ENCODE measurements around the gene STX16. TPM values are rescaled to one million over a fixed set of nuclear protein-coding genes. Genes with fewer than 3 reads are reported as not detected.

The STX16 gene
- polyA plus RNA-seq, 4 donors = 17.3 to 73.4 (median 34.9) TPM

GRCh38 chr20:58668901-58669286 lies 17.8 kb downstream of the STX16 start:
- Histone ChIP-seq H3K4me3 (ENCODE audit: low read depth in 1 of 3, low read length in 3 of 3) (no peak overlapping the region), H3K9me3 (ENCODE audit: control insufficient read depth in 2 of 2, insufficient read depth in 1 of 2, low read depth in 1 of 2, low read length in 1 of 2) (no peaks in the 10 kb centered on the region), H3K27me3 (ENCODE audit: control insufficient read depth in 3 of 3, insufficient read depth in 3 of 3, low read length in 3 of 3) (no peaks in the 10 kb centered on the region), H3K27ac (ENCODE audit: low read depth in 1 of 3, low read length in 2 of 3) (no peak overlapping the region), H3K36me3 (ENCODE audit: control insufficient read depth in 3 of 3, insufficient read depth in 2 of 3, low read depth in 1 of 3, low read length in 3 of 3) (peaks cover 9 to 37% (median 10%) of the 10 kb centered on the region in 3 donors), H3K4me1 (ENCODE audit: control insufficient read depth in 3 of 3, insufficient read depth in 2 of 3, low read depth in 1 of 3, low read length in 2 of 3) (no peaks in the 10 kb centered on the region)
- FAIRE-seq (no peak), DNase-seq (no peak)
- WGBS, 3 donors = 87 to 95% (median 94%) methylated on average over 5 of the region's 5 CpGs

- H3K36me3 ChIP-seq (ENCODE audit: control insufficient read depth in 3 of 3, insufficient read depth in 2 of 3, low read depth in 1 of 3, low read length in 3 of 3) = peaks cover 9 to 37% (median 11%) of the 10 kb centered on the region in 3 donors
Observed at GRCh38 chr20:58669287-58670006, 18.4 kb downstream of the STX16 start.

GRCh38 chr20:58670102-58670501 lies 19.0 kb downstream of the STX16 start:
- peaks cover 13 to 37% (median 13%) of the 10 kb centered on the region in 3 donors for H3K36me3 ChIP-seq (ENCODE audit: control insufficient read depth in 3 of 3, insufficient read depth in 2 of 3, low read depth in 1 of 3, low read length in 3 of 3)
- FAIRE-seq = no peak

More at GRCh38 chr20:58669287-58670006, 18.4 kb downstream of the STX16 start:
- H3K4me1 ChIP-seq (ENCODE audit: control insufficient read depth in 3 of 3, insufficient read depth in 2 of 3, low read depth in 1 of 3, low read length in 2 of 3) = no peaks in the 10 kb centered on the region
- 75 to 93% (median 89%) methylated on average over 16 of the region's 16 CpGs for WGBS, 3 donors
- H3K4me3 ChIP-seq (ENCODE audit: low read depth in 1 of 3, low read length in 3 of 3) = no peak overlapping the region
- H3K27me3 ChIP-seq (ENCODE audit: control insufficient read depth in 3 of 3, insufficient read depth in 3 of 3, low read length in 3 of 3) = no peaks in the 10 kb centered on the region
- no peak overlapping the region for H3K27ac ChIP-seq (ENCODE audit: low read depth in 1 of 3, low read length in 2 of 3)
- no peak for FAIRE-seq
- H3K9me3 ChIP-seq (ENCODE audit: control insufficient read depth in 2 of 2, insufficient read depth in 1 of 2, low read depth in 1 of 2, low read length in 1 of 2) = no peaks in the 10 kb centered on the region
- no peak for DNase-seq

GRCh38 chr20:58670659-58671058 lies 19.6 kb downstream of the STX16 start:
- peaks cover 13 to 38% (median 14%) of the 10 kb centered on the region in 3 donors for H3K36me3 ChIP-seq (ENCODE audit: control insufficient read depth in 3 of 3, insufficient read depth in 2 of 3, low read depth in 1 of 3, low read length in 3 of 3)
- H3K27ac ChIP-seq (ENCODE audit: low read depth in 1 of 3, low read length in 2 of 3) = no peak overlapping the region
- no peak for DNase-seq
- H3K4me1 ChIP-seq (ENCODE audit: control insufficient read depth in 3 of 3, insufficient read depth in 2 of 3, low read depth in 1 of 3, low read length in 2 of 3) = no peaks in the 10 kb centered on the region
- H3K9me3 ChIP-seq (ENCODE audit: control insufficient read depth in 2 of 2, insufficient read depth in 1 of 2, low read depth in 1 of 2, low read length in 1 of 2) = no peaks in the 10 kb centered on the region
- no peak overlapping the region for H3K4me3 ChIP-seq (ENCODE audit: low read depth in 1 of 3, low read length in 3 of 3)
- no peaks in the 10 kb centered on the region for H3K27me3 ChIP-seq (ENCODE audit: control insufficient read depth in 3 of 3, insufficient read depth in 3 of 3, low read length in 3 of 3)
- 70 to 86% (median 80%) methylated on average over 4 of the region's 4 CpGs for WGBS, 3 donors
- FAIRE-seq = no peak

More at GRCh38 chr20:58670102-58670501, 19.0 kb downstream of the STX16 start:
- H3K27me3 ChIP-seq (ENCODE audit: control insufficient read depth in 3 of 3, insufficient read depth in 3 of 3, low read length in 3 of 3) = no peaks in the 10 kb centered on the region
- WGBS, 3 donors = 86 to 95% (median 93%) methylated on average over 1 of the region's 1 CpG
- H3K27ac ChIP-seq (ENCODE audit: low read depth in 1 of 3, low read length in 2 of 3) = no peak overlapping the region
- no peaks in the 10 kb centered on the region for H3K9me3 ChIP-seq (ENCODE audit: control insufficient read depth in 2 of 2, insufficient read depth in 1 of 2, low read depth in 1 of 2, low read length in 1 of 2)
- no peak for DNase-seq
- H3K4me3 ChIP-seq (ENCODE audit: low read depth in 1 of 3, low read length in 3 of 3) = no peak overlapping the region
- H3K4me1 ChIP-seq (ENCODE audit: control insufficient read depth in 3 of 3, insufficient read depth in 2 of 3, low read depth in 1 of 3, low read length in 2 of 3) = no peaks in the 10 kb centered on the region

GRCh38 chr20:58673119-58673518 lies 22.0 kb downstream of the STX16 start:
- DNase-seq (no peak), FAIRE-seq (no peak)
- 90 to 96% (median 93%) methylated on average over 9 of the region's 9 CpGs for WGBS, 3 donors
- no peaks in the 10 kb centered on the region for H3K9me3 ChIP-seq (ENCODE audit: control insufficient read depth in 2 of 2, insufficient read depth in 1 of 2, low read depth in 1 of 2, low read length in 1 of 2)
- no peak overlapping the region for H3K4me3 ChIP-seq (ENCODE audit: low read depth in 1 of 3, low read length in 3 of 3)
- H3K4me1 ChIP-seq (ENCODE audit: control insufficient read depth in 3 of 3, insufficient read depth in 2 of 3, low read depth in 1 of 3, low read length in 2 of 3) = no peaks in the 10 kb centered on the region
- H3K36me3 ChIP-seq (ENCODE audit: control insufficient read depth in 3 of 3, insufficient read depth in 2 of 3, low read depth in 1 of 3, low read length in 3 of 3) = peaks cover 9 to 42% (median 15%) of the 10 kb centered on the region in 3 donors
- no peaks in the 10 kb centered on the region for H3K27me3 ChIP-seq (ENCODE audit: control insufficient read depth in 3 of 3, insufficient read depth in 3 of 3, low read length in 3 of 3)
- no peak overlapping the region for H3K27ac ChIP-seq (ENCODE audit: low read depth in 1 of 3, low read length in 2 of 3)

- H3K27me3 ChIP-seq (ENCODE audit: control insufficient read depth in 3 of 3, insufficient read depth in 3 of 3, low read length in 3 of 3) = no peaks in the 10 kb centered on the region
- 93 to 97% (median 96%) methylated on average over 18 of the region's 18 CpGs for WGBS, 3 donors
- H3K4me3 ChIP-seq (ENCODE audit: low read depth in 1 of 3, low read length in 3 of 3) = no peak overlapping the region
- FAIRE-seq (no peak), DNase-seq (no peak)
- H3K9me3 ChIP-seq (ENCODE audit: control insufficient read depth in 2 of 2, insufficient read depth in 1 of 2, low read depth in 1 of 2, low read length in 1 of 2) = no peaks in the 10 kb centered on the region
- H3K36me3 ChIP-seq (ENCODE audit: control insufficient read depth in 3 of 3, insufficient read depth in 2 of 3, low read depth in 1 of 3, low read length in 3 of 3) = peaks cover 5 to 43% (median 13%) of the 10 kb centered on the region in 3 donors
- H3K27ac ChIP-seq (ENCODE audit: low read depth in 1 of 3, low read length in 2 of 3) = no peak overlapping the region
- H3K4me1 ChIP-seq (ENCODE audit: control insufficient read depth in 3 of 3, insufficient read depth in 2 of 3, low read depth in 1 of 3, low read length in 2 of 3) = no peaks in the 10 kb centered on the region
Observed at GRCh38 chr20:58675146-58675584, 24.1 kb downstream of the STX16 start.

GRCh38 chr20:58675641-58676040 lies 24.6 kb downstream of the STX16 start:
- no peak overlapping the region for H3K27ac ChIP-seq (ENCODE audit: low read depth in 1 of 3, low read length in 2 of 3)

GRCh38 chr20:58676161-58676560 lies 25.1 kb downstream of the STX16 start:
- 97 to 98% (median 98%) methylated on average over 19 of the region's 19 CpGs for WGBS, 3 donors
- DNase-seq = no peak
- no peaks in the 10 kb centered on the region for H3K9me3 ChIP-seq (ENCODE audit: control insufficient read depth in 2 of 2, insufficient read depth in 1 of 2, low read depth in 1 of 2, low read length in 1 of 2)
- H3K36me3 ChIP-seq (ENCODE audit: control insufficient read depth in 3 of 3, insufficient read depth in 2 of 3, low read depth in 1 of 3, low read length in 3 of 3) = peaks cover 3 to 38% (median 13%) of the 10 kb centered on the region in 3 donors
- H3K4me1 ChIP-seq (ENCODE audit: control insufficient read depth in 3 of 3, insufficient read depth in 2 of 3, low read depth in 1 of 3, low read length in 2 of 3) = no peaks in the 10 kb centered on the region
- H3K4me3 ChIP-seq (ENCODE audit: low read depth in 1 of 3, low read length in 3 of 3) = no peak overlapping the region
- no peak for FAIRE-seq
- no peak overlapping the region for H3K27ac ChIP-seq (ENCODE audit: low read depth in 1 of 3, low read length in 2 of 3)
- H3K27me3 ChIP-seq (ENCODE audit: control insufficient read depth in 3 of 3, insufficient read depth in 3 of 3, low read length in 3 of 3) = no peaks in the 10 kb centered on the region

More at GRCh38 chr20:58675641-58676040, 24.6 kb downstream of the STX16 start:
- DNase-seq (no peak), FAIRE-seq (no peak)
- H3K4me1 ChIP-seq (ENCODE audit: control insufficient read depth in 3 of 3, insufficient read depth in 2 of 3, low read depth in 1 of 3, low read length in 2 of 3) = no peaks in the 10 kb centered on the region
- H3K9me3 ChIP-seq (ENCODE audit: control insufficient read depth in 2 of 2, insufficient read depth in 1 of 2, low read depth in 1 of 2, low read length in 1 of 2) = no peaks in the 10 kb centered on the region
- H3K27me3 ChIP-seq (ENCODE audit: control insufficient read depth in 3 of 3, insufficient read depth in 3 of 3, low read length in 3 of 3) = no peaks in the 10 kb centered on the region
- 89 to 95% (median 95%) methylated on average over 17 of the region's 17 CpGs for WGBS, 3 donors
- peaks cover 4 to 42% (median 13%) of the 10 kb centered on the region in 3 donors for H3K36me3 ChIP-seq (ENCODE audit: control insufficient read depth in 3 of 3, insufficient read depth in 2 of 3, low read depth in 1 of 3, low read length in 3 of 3)
- H3K4me3 ChIP-seq (ENCODE audit: low read depth in 1 of 3, low read length in 3 of 3) = no peak overlapping the region
